HL-60 (cell line): ENCODE results near the gene GPATCH1.

ENCODE experiments used
- GABPA ChIP-seq: IDR thresholded peaks from 2 replicates; pipeline ENCODE4 v1.6.1; 2012; ENCODE audit warnings: low read depth
- POLR2AphosphoS5 ChIP-seq: IDR thresholded peaks from 2 replicates; pipeline ENCODE4 v1.6.1; 2012; ENCODE audit warnings: low read depth
- TF ChIP-seq, protein P1 (sequence below): IDR thresholded peaks from one replicate; pipeline ENCODE4 v1.5.1; 2011; ENCODE audit warnings: low read length, control low read depth, inconsistent platforms; ENCODE audit not compliant: insufficient read depth
- TF ChIP-seq, protein P2 (sequence below): IDR thresholded peaks from 2 replicates; pipeline ENCODE4 v1.6.1; 2012; ENCODE audit warnings: low read depth; ENCODE audit not compliant: insufficient replicate concordance

DNA sequence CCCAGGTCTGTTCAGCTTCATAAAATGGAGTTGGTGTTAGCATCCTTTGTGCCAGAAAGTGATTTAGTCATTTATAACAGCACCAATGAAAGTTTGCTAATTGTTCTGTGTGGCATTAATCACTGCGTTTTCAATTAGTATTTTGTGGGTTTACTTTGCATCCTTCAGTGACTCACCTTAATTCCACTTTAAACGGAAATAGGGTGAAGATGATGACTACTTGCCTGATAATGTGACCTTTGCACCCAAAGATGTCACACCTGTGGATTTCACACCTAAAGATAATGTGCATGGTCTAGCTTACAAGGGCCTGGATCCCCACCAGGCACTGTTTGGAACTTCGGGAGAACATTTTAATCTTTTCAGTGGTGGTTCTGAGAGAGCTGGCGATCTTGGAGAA lies 15.0 kb downstream of the GPATCH1 start:
- TF ChIP-seq, protein P1, sequence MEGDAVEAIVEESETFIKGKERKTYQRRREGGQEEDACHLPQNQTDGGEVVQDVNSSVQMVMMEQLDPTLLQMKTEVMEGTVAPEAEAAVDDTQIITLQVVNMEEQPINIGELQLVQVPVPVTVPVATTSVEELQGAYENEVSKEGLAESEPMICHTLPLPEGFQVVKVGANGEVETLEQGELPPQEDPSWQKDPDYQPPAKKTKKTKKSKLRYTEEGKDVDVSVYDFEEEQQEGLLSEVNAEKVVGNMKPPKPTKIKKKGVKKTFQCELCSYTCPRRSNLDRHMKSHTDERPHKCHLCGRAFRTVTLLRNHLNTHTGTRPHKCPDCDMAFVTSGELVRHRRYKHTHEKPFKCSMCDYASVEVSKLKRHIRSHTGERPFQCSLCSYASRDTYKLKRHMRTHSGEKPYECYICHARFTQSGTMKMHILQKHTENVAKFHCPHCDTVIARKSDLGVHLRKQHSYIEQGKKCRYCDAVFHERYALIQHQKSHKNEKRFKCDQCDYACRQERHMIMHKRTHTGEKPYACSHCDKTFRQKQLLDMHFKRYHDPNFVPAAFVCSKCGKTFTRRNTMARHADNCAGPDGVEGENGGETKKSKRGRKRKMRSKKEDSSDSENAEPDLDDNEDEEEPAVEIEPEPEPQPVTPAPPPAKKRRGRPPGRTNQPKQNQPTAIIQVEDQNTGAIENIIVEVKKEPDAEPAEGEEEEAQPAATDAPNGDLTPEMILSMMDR, result no peak
- TF ChIP-seq GABPA, result no peak
- no peak for TF ChIP-seq POLR2AphosphoS5
- TF ChIP-seq, protein P2, sequence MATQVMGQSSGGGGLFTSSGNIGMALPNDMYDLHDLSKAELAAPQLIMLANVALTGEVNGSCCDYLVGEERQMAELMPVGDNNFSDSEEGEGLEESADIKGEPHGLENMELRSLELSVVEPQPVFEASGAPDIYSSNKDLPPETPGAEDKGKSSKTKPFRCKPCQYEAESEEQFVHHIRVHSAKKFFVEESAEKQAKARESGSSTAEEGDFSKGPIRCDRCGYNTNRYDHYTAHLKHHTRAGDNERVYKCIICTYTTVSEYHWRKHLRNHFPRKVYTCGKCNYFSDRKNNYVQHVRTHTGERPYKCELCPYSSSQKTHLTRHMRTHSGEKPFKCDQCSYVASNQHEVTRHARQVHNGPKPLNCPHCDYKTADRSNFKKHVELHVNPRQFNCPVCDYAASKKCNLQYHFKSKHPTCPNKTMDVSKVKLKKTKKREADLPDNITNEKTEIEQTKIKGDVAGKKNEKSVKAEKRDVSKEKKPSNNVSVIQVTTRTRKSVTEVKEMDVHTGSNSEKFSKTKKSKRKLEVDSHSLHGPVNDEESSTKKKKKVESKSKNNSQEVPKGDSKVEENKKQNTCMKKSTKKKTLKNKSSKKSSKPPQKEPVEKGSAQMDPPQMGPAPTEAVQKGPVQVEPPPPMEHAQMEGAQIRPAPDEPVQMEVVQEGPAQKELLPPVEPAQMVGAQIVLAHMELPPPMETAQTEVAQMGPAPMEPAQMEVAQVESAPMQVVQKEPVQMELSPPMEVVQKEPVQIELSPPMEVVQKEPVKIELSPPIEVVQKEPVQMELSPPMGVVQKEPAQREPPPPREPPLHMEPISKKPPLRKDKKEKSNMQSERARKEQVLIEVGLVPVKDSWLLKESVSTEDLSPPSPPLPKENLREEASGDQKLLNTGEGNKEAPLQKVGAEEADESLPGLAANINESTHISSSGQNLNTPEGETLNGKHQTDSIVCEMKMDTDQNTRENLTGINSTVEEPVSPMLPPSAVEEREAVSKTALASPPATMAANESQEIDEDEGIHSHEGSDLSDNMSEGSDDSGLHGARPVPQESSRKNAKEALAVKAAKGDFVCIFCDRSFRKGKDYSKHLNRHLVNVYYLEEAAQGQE, result no peak
